Measurements from ENCODE around the gene ST6GALNAC5.

ST6GALNAC5 gene

DNA sequence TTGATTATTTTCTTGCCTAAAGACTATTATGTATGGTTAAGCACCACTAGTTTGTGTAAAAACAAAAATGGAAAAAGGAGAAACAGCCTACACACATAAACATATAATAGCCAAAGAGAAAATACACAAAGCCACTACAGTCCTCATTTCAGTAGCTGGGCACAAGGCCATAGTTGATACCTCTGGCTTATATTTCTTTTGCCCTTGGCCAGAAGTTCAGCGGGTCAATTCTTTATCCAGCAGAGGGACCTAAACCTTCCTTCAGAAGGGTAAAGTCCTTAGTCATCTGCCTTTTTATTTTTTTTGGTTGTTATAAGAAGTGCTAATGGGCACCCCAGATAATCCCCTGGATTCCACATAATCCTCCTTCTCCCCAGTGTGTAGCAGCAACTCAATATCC lies 217.8 kb downstream of the ST6GALNAC5 start:
- Histone ChIP-seq H2BK12ac (ENCODE audit: low read length in 2 of 2) (no peak overlapping the region), H3K14ac (ENCODE audit: low read length in 2 of 2) (no peak overlapping the region), H3K4me2 (ENCODE audit: low read length, poor library complexity, severe bottlenecking) (no peak overlapping the region), H3K23ac (ENCODE audit: low read length in 2 of 2) (no peak overlapping the region), H4K8ac (ENCODE audit: low read length) (no peak overlapping the region), H2BK5ac (ENCODE audit: low read depth, low read length, poor library complexity, severe bottlenecking) (no peak overlapping the region), H3K9me3 (ENCODE audit: control insufficient read depth, low read length) (no peaks in the 10 kb centered on the region), H2AK5ac (ENCODE audit: low read length, severe bottlenecking) (no peak overlapping the region), H2AFZ (ENCODE audit: low read depth, low read length) (no peak overlapping the region), H3K79me1 (replicated peaks; ENCODE audit: low read length, poor library complexity, severe bottlenecking) (no peaks in the 10 kb centered on the region), H3K18ac (ENCODE audit: low read depth in 1 of 2, low read length in 2 of 2) (no peak overlapping the region), H3K4me3 (ENCODE audit: insufficient read depth in 1 of 2, low read depth in 1 of 2, low read length in 2 of 2) (no peak overlapping the region), H3K4ac (ENCODE audit: low read depth in 1 of 2, low read length in 2 of 2) (no peak overlapping the region), H4K91ac (ENCODE audit: low read length) (no peak overlapping the region), H3K27me3 (ENCODE audit: control insufficient read depth in 1 of 2, insufficient read depth in 1 of 2, low read length in 2 of 2) (no peaks in the 10 kb centered on the region), H3K4me1 (ENCODE audit: control insufficient read depth, insufficient read depth, low read depth, low read length) (no peaks in the 10 kb centered on the region), H3K9ac (ENCODE audit: low read length) (no peak overlapping the region), H2BK120ac (ENCODE audit: low read depth, low read length) (no peak overlapping the region), H3K27ac (ENCODE audit: low read length, poor library complexity, severe bottlenecking) (no peak overlapping the region), H3K36me3 (ENCODE audit: control insufficient read depth in 1 of 2, insufficient read depth in 2 of 2, low read depth in 1 of 2, low read length in 2 of 2) (no peaks in the 10 kb centered on the region), H2BK15ac (ENCODE audit: low read depth, poor library complexity, severe bottlenecking) (no peak overlapping the region)
- DNase-seq: no peak
- WGBS: no CpG with 5 or more reads among the region's 1 CpG

DNA sequence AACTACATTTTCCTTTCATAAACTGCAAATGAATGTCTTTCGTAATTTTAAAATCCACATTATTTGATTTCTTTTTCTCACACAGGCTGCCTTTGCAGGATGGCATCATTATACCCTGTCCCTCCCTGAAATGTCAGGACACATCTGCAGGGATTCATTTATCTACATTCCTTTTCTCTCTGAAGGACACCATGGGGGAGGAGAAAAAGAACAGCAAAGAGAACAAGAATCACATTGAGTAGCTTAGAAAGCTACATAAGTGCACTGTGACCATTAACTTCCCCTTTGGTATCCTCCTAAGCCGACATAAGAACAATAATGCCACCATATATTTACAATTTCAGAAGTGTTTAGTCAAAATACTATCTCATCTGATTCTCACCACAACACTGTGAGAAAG lies 222.5 kb downstream of the ST6GALNAC5 start:
- no peak for DNase-seq
- H2BK120ac ChIP-seq (ENCODE audit: low read depth, low read length): no peak overlapping the region
- no peak overlapping the region for H3K27ac ChIP-seq (ENCODE audit: low read length, poor library complexity, severe bottlenecking)
- H2BK12ac ChIP-seq (ENCODE audit: low read length in 2 of 2): no peak overlapping the region
- H3K23ac ChIP-seq (ENCODE audit: low read length in 2 of 2): no peak overlapping the region
- no peak overlapping the region for H3K4ac ChIP-seq (ENCODE audit: low read depth in 1 of 2, low read length in 2 of 2)
- no peak overlapping the region for H4K91ac ChIP-seq (ENCODE audit: low read length)
- no peak overlapping the region for H2AFZ ChIP-seq (ENCODE audit: low read depth, low read length)
- H3K9ac ChIP-seq (ENCODE audit: low read length): no peak overlapping the region
- no peak overlapping the region for H2BK15ac ChIP-seq (ENCODE audit: low read depth, poor library complexity, severe bottlenecking)
- 42% methylated on average over 2 of the region's 2 CpGs for WGBS
- no peak overlapping the region for H3K4me2 ChIP-seq (ENCODE audit: low read length, poor library complexity, severe bottlenecking)
- H3K14ac ChIP-seq (ENCODE audit: low read length in 2 of 2): no peak overlapping the region
- no peaks in the 10 kb centered on the region for H3K4me1 ChIP-seq (ENCODE audit: control insufficient read depth, insufficient read depth, low read depth, low read length)
- no peaks in the 10 kb centered on the region for H3K36me3 ChIP-seq (ENCODE audit: control insufficient read depth in 1 of 2, insufficient read depth in 2 of 2, low read depth in 1 of 2, low read length in 2 of 2)
- no peak overlapping the region for H4K8ac ChIP-seq (ENCODE audit: low read length)
- H3K4me3 ChIP-seq (ENCODE audit: insufficient read depth in 1 of 2, low read depth in 1 of 2, low read length in 2 of 2): no peak overlapping the region
- no peak overlapping the region for H2BK5ac ChIP-seq (ENCODE audit: low read depth, low read length, poor library complexity, severe bottlenecking)
- H2AK5ac ChIP-seq (ENCODE audit: low read length, severe bottlenecking): no peak overlapping the region
- H3K27me3 ChIP-seq (ENCODE audit: control insufficient read depth in 1 of 2, insufficient read depth in 1 of 2, low read length in 2 of 2): no peaks in the 10 kb centered on the region
- H3K9me3 ChIP-seq (ENCODE audit: control insufficient read depth, low read length): no peaks in the 10 kb centered on the region
- H3K18ac ChIP-seq (ENCODE audit: low read depth in 1 of 2, low read length in 2 of 2): no peak overlapping the region
- no peaks in the 10 kb centered on the region for H3K79me1 ChIP-seq (replicated peaks; ENCODE audit: low read length, poor library complexity, severe bottlenecking)

DNA sequence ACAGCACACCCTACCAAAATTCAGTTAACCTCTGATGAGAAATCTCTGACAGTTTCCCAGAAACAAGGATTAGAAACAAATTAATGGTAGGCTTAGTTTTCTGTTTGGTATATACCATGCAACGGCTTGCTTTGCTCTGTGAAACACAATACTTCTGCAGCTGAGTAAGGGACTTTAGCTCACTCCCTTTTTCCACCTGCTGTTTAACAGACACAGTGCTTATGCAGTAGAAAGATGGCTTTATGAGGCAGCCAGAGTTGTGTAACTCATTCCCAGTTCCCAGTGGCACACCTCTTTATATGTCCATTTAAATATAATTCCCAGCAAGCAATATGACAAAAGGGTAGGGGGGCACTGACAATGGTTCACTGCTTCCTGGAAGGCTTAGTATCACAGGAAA lies 228.0 kb downstream of the ST6GALNAC5 start:
- Histone ChIP-seq H2BK5ac (ENCODE audit: low read depth, low read length, poor library complexity, severe bottlenecking) (no peak overlapping the region), H3K79me1 (replicated peaks; ENCODE audit: low read length, poor library complexity, severe bottlenecking) (no peaks in the 10 kb centered on the region), H3K4me1 (ENCODE audit: control insufficient read depth, insufficient read depth, low read depth, low read length) (no peaks in the 10 kb centered on the region), H3K36me3 (ENCODE audit: control insufficient read depth in 1 of 2, insufficient read depth in 2 of 2, low read depth in 1 of 2, low read length in 2 of 2) (no peaks in the 10 kb centered on the region), H2BK15ac (ENCODE audit: low read depth, poor library complexity, severe bottlenecking) (no peak overlapping the region), H3K9ac (ENCODE audit: low read length) (no peak overlapping the region), H4K91ac (ENCODE audit: low read length) (no peak overlapping the region), H3K4me2 (ENCODE audit: low read length, poor library complexity, severe bottlenecking) (no peak overlapping the region), H3K23ac (ENCODE audit: low read length in 2 of 2) (no peak overlapping the region), H3K4ac (ENCODE audit: low read depth in 1 of 2, low read length in 2 of 2) (no peak overlapping the region), H3K18ac (ENCODE audit: low read depth in 1 of 2, low read length in 2 of 2) (no peak overlapping the region), H3K27me3 (ENCODE audit: control insufficient read depth in 1 of 2, insufficient read depth in 1 of 2, low read length in 2 of 2) (no peaks in the 10 kb centered on the region), H2AK5ac (ENCODE audit: low read length, severe bottlenecking) (no peak overlapping the region), H3K27ac (ENCODE audit: low read length, poor library complexity, severe bottlenecking) (no peak overlapping the region), H2BK120ac (ENCODE audit: low read depth, low read length) (no peak overlapping the region), H2BK12ac (ENCODE audit: low read length in 2 of 2) (no peak overlapping the region), H2AFZ (ENCODE audit: low read depth, low read length) (no peak overlapping the region), H3K14ac (ENCODE audit: low read length in 2 of 2) (no peak overlapping the region), H4K8ac (ENCODE audit: low read length) (no peak overlapping the region), H3K4me3 (ENCODE audit: insufficient read depth in 1 of 2, low read depth in 1 of 2, low read length in 2 of 2) (no peak overlapping the region), H3K9me3 (ENCODE audit: control insufficient read depth, low read length) (no peaks in the 10 kb centered on the region)
- WGBS: 100% methylated on average over 1 of the region's 1 CpG
- no peak for DNase-seq

DNA sequence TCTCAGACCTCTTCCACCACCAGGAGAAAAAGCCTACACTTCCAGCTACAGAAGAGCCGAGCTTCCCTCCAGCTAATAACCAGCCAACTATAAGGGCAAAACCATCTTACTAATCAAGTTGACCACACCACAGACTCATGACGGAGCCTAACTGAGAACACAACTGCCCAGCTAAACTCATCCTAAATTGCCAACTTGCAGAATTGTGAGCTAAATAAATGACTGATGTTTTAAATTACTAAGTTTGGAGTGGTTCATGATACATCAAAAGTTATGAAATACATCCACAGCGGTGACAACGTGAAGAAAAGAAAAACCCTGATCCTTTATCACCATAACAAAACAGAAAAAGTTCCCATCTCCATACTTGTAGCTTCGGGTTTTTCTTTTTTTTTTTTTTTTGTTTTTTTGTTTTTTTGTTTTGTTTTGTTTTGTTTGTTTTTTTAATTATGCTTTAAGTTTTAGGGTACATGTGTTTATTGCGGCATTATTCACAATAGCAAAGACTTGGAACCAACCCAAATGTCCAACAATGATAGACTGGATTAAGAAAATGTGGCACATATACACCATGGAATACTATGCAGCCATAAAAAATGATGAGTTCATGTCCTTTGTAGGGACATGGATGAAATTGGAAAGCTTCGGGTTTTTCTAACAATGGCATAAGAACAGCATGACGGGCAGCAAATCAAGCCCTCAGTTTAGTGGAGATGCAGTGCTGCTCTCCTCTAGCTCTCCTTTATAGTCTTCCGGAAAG lies 229.4 kb downstream of the ST6GALNAC5 start:
- H3K23ac ChIP-seq (ENCODE audit: low read length in 2 of 2): no peak overlapping the region
- H4K91ac ChIP-seq (ENCODE audit: low read length): no peak overlapping the region
- no peak for DNase-seq
- H3K36me3 ChIP-seq (ENCODE audit: control insufficient read depth in 1 of 2, insufficient read depth in 2 of 2, low read depth in 1 of 2, low read length in 2 of 2): no peaks in the 10 kb centered on the region
- H3K9ac ChIP-seq (ENCODE audit: low read length): no peak overlapping the region
- no peak overlapping the region for H3K18ac ChIP-seq (ENCODE audit: low read depth in 1 of 2, low read length in 2 of 2)
- no peaks in the 10 kb centered on the region for H3K79me1 ChIP-seq (replicated peaks; ENCODE audit: low read length, poor library complexity, severe bottlenecking)
- no peak overlapping the region for H3K4ac ChIP-seq (ENCODE audit: low read depth in 1 of 2, low read length in 2 of 2)
- H2BK5ac ChIP-seq (ENCODE audit: low read depth, low read length, poor library complexity, severe bottlenecking): no peak overlapping the region
- no peaks in the 10 kb centered on the region for H3K27me3 ChIP-seq (ENCODE audit: control insufficient read depth in 1 of 2, insufficient read depth in 1 of 2, low read length in 2 of 2)
- no peaks in the 10 kb centered on the region for H3K4me1 ChIP-seq (ENCODE audit: control insufficient read depth, insufficient read depth, low read depth, low read length)
- H3K9me3 ChIP-seq (ENCODE audit: control insufficient read depth, low read length): no peaks in the 10 kb centered on the region
- no peak overlapping the region for H2BK15ac ChIP-seq (ENCODE audit: low read depth, poor library complexity, severe bottlenecking)
- H2BK12ac ChIP-seq (ENCODE audit: low read length in 2 of 2): no peak overlapping the region
- H4K8ac ChIP-seq (ENCODE audit: low read length): no peak overlapping the region
- no peak overlapping the region for H3K4me3 ChIP-seq (ENCODE audit: insufficient read depth in 1 of 2, low read depth in 1 of 2, low read length in 2 of 2)
- no peak overlapping the region for H3K27ac ChIP-seq (ENCODE audit: low read length, poor library complexity, severe bottlenecking)
- H2AK5ac ChIP-seq (ENCODE audit: low read length, severe bottlenecking): no peak overlapping the region
- no peak overlapping the region for H2AFZ ChIP-seq (ENCODE audit: low read depth, low read length)
- no peak overlapping the region for H2BK120ac ChIP-seq (ENCODE audit: low read depth, low read length)
- no peak overlapping the region for H3K4me2 ChIP-seq (ENCODE audit: low read length, poor library complexity, severe bottlenecking)
- 93% methylated on average over 5 of the region's 9 CpGs for WGBS
- no peak overlapping the region for H3K14ac ChIP-seq (ENCODE audit: low read length in 2 of 2)
